SK-N-SH (cell line): ENCODE results near the gene NPRL2. TPM values are rescaled to one million over a fixed set of nuclear protein-coding genes. Genes with fewer than 3 reads are reported as not detected.

Experiments used
- CTCF ChIA-PET: fragments of 300-600, 350-600 bp; formaldehyde crosslinking; extraction: SDS; loops from one replicate; lab custom pipeline; 2021; lab: Yijun Ruan, JAX
- POLR2A ChIA-PET: fragments of 350-600 bp; sonication (Branson Sonifier 250); formaldehyde crosslinking; extraction: SDS; loops from one replicate; lab custom pipeline; 2020; ENCODE audit warnings: antibody characterized with exemption, inconsistent platforms; lab: Yijun Ruan, JAX
- DNase-seq: peaks from one replicate; pipeline ENCODE4 v3.0.0; 2012
- H2AFZ ChIP-seq: fragments of 200-600 bp; sonication (generic); 2 replicates; pipeline ENCODE4 v1.8.1; 2016; ENCODE audit warnings: antibody characterized with exemption, mild to moderate bottlenecking, low read depth
- H3F3A ChIP-seq: fragments of 200-600 bp; sonication (generic); replicated peaks from 2 replicates; pipeline ENCODE3; 2016; ENCODE audit warnings: antibody characterized with exemption, mild to moderate bottlenecking; ENCODE audit not compliant: insufficient read depth
- H3K27ac ChIP-seq, 2 experiments: fragments of 200-500 bp in 1 of 2; fragments of 200-600 bp in 1 of 2; sonication (Bioruptor generic) in 1 of 2; sonication (generic), shearing (Covaris generic) in 1 of 2; 2 replicates each; pipeline versions ENCODE4 v1.5.1 to v1.6.1; 2014 to 2016; ENCODE audit warnings: low read depth in 2 of 2, inconsistent platforms in 1 of 2, low read length in 1 of 2, mild to moderate bottlenecking in 1 of 2, mixed read lengths in 1 of 2
- H3K27me3 ChIP-seq: fragments of 200-600 bp; sonication (generic), shearing (Covaris generic); 2 replicates; pipeline ENCODE4 v1.6.1; 2016; ENCODE audit warnings: mixed run types; ENCODE audit not compliant: insufficient read depth
- H3K36me3 ChIP-seq, 2 experiments: fragments of 200-500 bp in 1 of 2; fragments of 200-600 bp in 1 of 2; sonication (Bioruptor generic) in 1 of 2; sonication (generic) in 1 of 2; replicated peaks in 1 of 2; 2 replicates each; pipeline versions ENCODE3 to v1.5.1; 2014 to 2016; ENCODE audit warnings: low read length in 1 of 2, mild to moderate bottlenecking in 1 of 2; ENCODE audit not compliant: insufficient read depth in 2 of 2, control insufficient read depth in 1 of 2
- H3K4me1 ChIP-seq, 2 experiments: fragments of 200-500 bp in 1 of 2; fragments of 200-600 bp in 1 of 2; sonication (Bioruptor generic) in 1 of 2; sonication (generic), shearing (Covaris generic) in 1 of 2; 2 replicates each; pipeline versions ENCODE4 v1.5.1 to v1.6.1; 2014 to 2016; ENCODE audit warnings: low read depth in 1 of 2, low read length in 1 of 2, mixed run types in 1 of 2; ENCODE audit not compliant: insufficient read depth in 2 of 2, control insufficient read depth in 1 of 2
- H3K4me2 ChIP-seq: fragments of 200-600 bp; sonication (generic), shearing (Covaris generic); 2 replicates; pipeline ENCODE4 v1.6.1; 2017; ENCODE audit warnings: mixed run types
- H3K4me3 ChIP-seq, 2 experiments: fragments of 200-500 bp in 1 of 2; fragments of 200-600 bp in 1 of 2; sonication (Bioruptor generic) in 1 of 2; sonication (generic), shearing (Covaris generic) in 1 of 2; 2 replicates each; pipeline versions ENCODE4 v1.5.1 to v1.8.1; 2014 to 2016; ENCODE audit warnings: low read depth in 2 of 2, inconsistent platforms in 1 of 2, low read length in 1 of 2, mild to moderate bottlenecking in 1 of 2, mixed read lengths in 1 of 2, moderate library complexity in 1 of 2
- H3K79me2 ChIP-seq: fragments of 200-600 bp; sonication (generic); 2 replicates; pipeline ENCODE4 v1.8.1; 2017; ENCODE audit warnings: mild to moderate bottlenecking; ENCODE audit not compliant: insufficient read depth
- H3K9ac ChIP-seq: fragments of 200-600 bp; sonication (generic); 2 replicates; pipeline ENCODE4 v1.6.1; 2017; ENCODE audit warnings: mixed run types
- H3K9me2 ChIP-seq: fragments of 200-600 bp; sonication (generic); 2 replicates; pipeline ENCODE4 v1.6.1; 2017; ENCODE audit warnings: mixed run types
- H3K9me3 ChIP-seq: fragments of 200-600 bp; sonication (generic); 2 replicates; pipeline ENCODE4 v1.6.1; 2017; ENCODE audit warnings: mixed run types, mild to moderate bottlenecking, moderate library complexity
- H4K20me1 ChIP-seq: fragments of 200-600 bp; sonication (generic); 2 replicates; pipeline ENCODE4 v1.6.1; 2017; ENCODE audit warnings: mild to moderate bottlenecking, mixed run types; ENCODE audit not compliant: insufficient read depth
- CTCF ChIP-seq: fragments of 200-600 bp; sonication (generic); IDR thresholded peaks from 2 replicates; pipeline ENCODE4 v1.6.1; 2017; ENCODE audit warnings: antibody characterized with exemption, mild to moderate bottlenecking, moderate library complexity
- EP300 ChIP-seq, 2 experiments: IDR thresholded peaks; 2 replicates each; pipeline versions ENCODE4 v1.4.0 to v1.6.1; 2012; ENCODE audit warnings: borderline replicate concordance in 1 of 2, low read depth in 1 of 2, low read length in 1 of 2
- FOXJ3 ChIP-seq: sonication (generic); formaldehyde crosslinking; IDR thresholded peaks from 2 replicates; pipeline ENCODE4 v1.5.1; 2020; ENCODE audit warnings: mild to moderate bottlenecking, missing genetic modification reagents
- IRF3 ChIP-seq: fragments of 150-350 bp; IDR thresholded peaks from 2 replicates; pipeline ENCODE4 v1.6.1; 2016; ENCODE audit warnings: mild to moderate bottlenecking, low read depth, low read length
- JUND ChIP-seq: IDR thresholded peaks from 2 replicates; pipeline ENCODE4 v1.4.0; 2012
- MAX ChIP-seq: IDR thresholded peaks from 2 replicates; pipeline ENCODE4 v1.4.0; 2012; ENCODE audit warnings: low read depth
- POLR2AphosphoS5 ChIP-seq: IDR thresholded peaks from 2 replicates; pipeline ENCODE4 v1.6.1; 2012; ENCODE audit warnings: low read depth, low read length
- RAD21 ChIP-seq: IDR thresholded peaks from 2 replicates; pipeline ENCODE4 v1.6.1; 2012; ENCODE audit warnings: mild to moderate bottlenecking, low read length
- RCOR1 ChIP-seq: fragments of 150-350 bp; IDR thresholded peaks from 2 replicates; pipeline ENCODE4 v1.6.1; 2017; ENCODE audit warnings: antibody characterized with exemption, low read length
- REST ChIP-seq: IDR thresholded peaks from 2 replicates; pipeline ENCODE4 v1.6.1; 2012; ENCODE audit warnings: mild to moderate bottlenecking, low read depth, low read length, moderate library complexity
- RXRA ChIP-seq: IDR thresholded peaks from 2 replicates; pipeline ENCODE4 v1.4.0; 2012; ENCODE audit warnings: low read depth, mild to moderate bottlenecking, borderline replicate concordance
- SMC3 ChIP-seq: IDR thresholded peaks from 2 replicates; pipeline ENCODE4 v1.6.1; 2012; ENCODE audit warnings: low read depth, low read length, improper control_type of control experiment
- TAF1 ChIP-seq: IDR thresholded peaks from 2 replicates; pipeline ENCODE4 v1.6.1; 2012; ENCODE audit warnings: low read depth, mild to moderate bottlenecking, low read length, moderate library complexity, borderline replicate concordance
- USF1 ChIP-seq: IDR thresholded peaks from 2 replicates; pipeline ENCODE4 v1.4.0; 2012; ENCODE audit warnings: low read depth, borderline replicate concordance
- YY1 ChIP-seq: IDR thresholded peaks from 2 replicates; pipeline ENCODE4 v1.4.0; 2012; ENCODE audit warnings: low read depth, mild to moderate bottlenecking
- ZBTB33 ChIP-seq: IDR thresholded peaks from 2 replicates; pipeline ENCODE4 v1.4.0; 2012; ENCODE audit warnings: low read depth, borderline replicate concordance
- WGBS: methylation state at CpG from one replicate; pipeline ENCODE4 v1.1.6; 2017; ENCODE audit warnings: low lambda C conversion rate; 5-methylcytosine and 5-hydroxymethylcytosine counted together
- polyA plus RNA-seq, 3 experiments: library from polyadenylated mRNA; depleted of rRNA; stranded (reverse); fragments of >200 nt; gene quantifications; 2 replicates each; pipeline ENCODE4 v1.2.3, GENCODE V29; 2012

NPRL2 gene
- polyA plus RNA-seq, 1 of the 3 experiments (the other 2 are of a cell fraction), result 43.6 TPM

- no peaks in the 10 kb centered on the region for H3K9me3 ChIP-seq
- no peak overlapping the region for H3K4me2 ChIP-seq
- no CpG with 5 or more reads among the region's 11 CpGs for WGBS
- H3K79me2 ChIP-seq, result peaks cover 39% of the 10 kb centered on the region
- no peak overlapping the region for H2AFZ ChIP-seq
- CTCF ChIA-PET, result interaction anchor here (1.6 to 5.9 kb wide), 2 partner anchors 16 to 25 kb away, joined by 6 to 45 read pairs; partner anchors contain the start of genes HYAL1, HYAL3, IFRD2 and NAA80
- no peak overlapping the region; a peak in 1 of 4 replicates for H3K27ac ChIP-seq
- no peak for TF ChIP-seq POLR2AphosphoS5
- TF ChIP-seq CTCF, result no peak
- no peak for TF ChIP-seq REST
- TF ChIP-seq RAD21, result no peak
- no peak for TF ChIP-seq IRF3
- no peak for TF ChIP-seq USF1
- no peak for TF ChIP-seq JUND
- no peak for TF ChIP-seq YY1
- no peak for TF ChIP-seq TAF1
- no peak for TF ChIP-seq EP300 (IDR thresholded peaks at IDR 0.05; ENCODE audit: borderline replicate concordance in 1 of 2, low read depth in 1 of 2, low read length in 1 of 2)
- no peak for TF ChIP-seq FOXJ3 (CRISPR knock-in tag)
- TF ChIP-seq MAX, result no peak
- TF ChIP-seq ZBTB33, result no peak
- no peak for TF ChIP-seq RCOR1
- no peak for TF ChIP-seq SMC3
- no peak for TF ChIP-seq RXRA
- TF ChIP-seq, all 33 proteins: peak for 0
- Histone ChIP-seq H3K9ac (no peak overlapping the region), H3F3A (peaks cover 9% of the 10 kb centered on the region), H3K4me1 (peaks cover 0 to 37% of the 10 kb centered on the region in 2 experiments; a peak in 2 of 4 replicates), H3K27me3 (no peaks in the 10 kb centered on the region), H3K9me2 (no peaks in the 10 kb centered on the region), H3K4me3 (no peak overlapping the region), H3K36me3 (peaks cover 15 to 30% of the 10 kb centered on the region in 2 experiments), H4K20me1 (no peaks in the 10 kb centered on the region)
- no peak for DNase-seq
- POLR2A ChIA-PET, result no interaction called here
These were observed 32.4 kb downstream of the NPRL2 start for GRCh38 chr3:50318163-50318562.
